NK-92 (cell line): ENCODE data around the gene ZNF576.
"Not testable (repeated sequence)": the region's sequence is repeated elsewhere in the genome, so short reads cannot be mapped to it uniquely, and the experiment has no call there.

Source experiments
- DNase-seq: peaks from one replicate; lab custom pipeline; 2025; ENCODE audit not compliant: unreplicated experiment; lab: John Stamatoyannopoulos, UW

Gene ZNF576

GRCh38 chr19:43623889-43624670, 27.7 kb downstream of the ZNF576 start:
- DNase-seq: no peak

GRCh38 chr19:43624933-43625332, 28.5 kb downstream of the ZNF576 start:
- no peak for DNase-seq

- no peak for DNase-seq
These were observed 29.7 kb downstream of the ZNF576 start for GRCh38 chr19:43625918-43626579.

GRCh38 chr19:43626838-43627237, 30.4 kb downstream of the ZNF576 start:
- DNase-seq: no peak

- no peak for DNase-seq
These were observed 32.4 kb downstream of the ZNF576 start for GRCh38 chr19:43628646-43629326.

DNA sequence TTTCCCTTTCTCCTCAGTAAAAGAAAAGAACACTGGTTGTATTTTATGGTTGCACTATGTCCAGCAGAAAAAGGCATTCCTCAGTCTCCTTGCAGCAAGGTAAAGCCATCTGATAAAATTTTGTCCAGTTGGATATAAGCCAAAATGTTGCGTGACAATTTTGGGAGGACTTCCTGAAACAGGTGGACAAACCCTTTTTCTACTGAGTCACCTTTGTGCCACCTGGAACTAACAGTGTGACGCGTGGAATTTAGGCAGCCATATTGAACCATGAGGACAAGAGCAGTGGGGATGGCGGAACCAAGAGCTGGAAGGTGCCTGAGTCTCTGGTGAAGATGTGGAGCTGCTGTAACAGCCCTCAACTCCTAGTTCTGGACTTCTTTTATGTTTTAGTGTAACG, 35.1 kb downstream of the ZNF576 start:
- DNase-seq: no peak

DNA sequence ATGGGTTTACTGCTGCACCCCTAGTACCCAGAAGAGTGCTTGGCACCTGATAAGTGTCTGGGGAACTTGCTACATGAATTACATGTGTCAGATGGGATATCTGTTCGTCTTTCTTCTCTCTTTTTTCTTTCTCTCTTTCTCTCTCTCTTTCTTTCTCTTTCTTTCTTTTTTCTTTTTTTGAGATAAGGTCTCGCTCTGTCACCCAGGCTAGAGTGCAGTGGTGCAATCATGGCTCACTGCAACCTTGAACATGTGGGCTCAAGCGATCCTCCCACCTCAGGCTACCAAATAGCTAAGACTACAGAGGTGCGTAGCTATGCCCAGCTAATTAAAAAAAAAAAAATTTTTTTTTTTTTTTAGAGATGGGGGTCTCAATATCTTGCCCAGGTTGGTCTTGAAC, 37.1 kb downstream of the ZNF576 start:
- DNase-seq: no peak

GRCh38 chr19:43634068-43634467, 37.7 kb downstream of the ZNF576 start:
- no peak for DNase-seq

DNA sequence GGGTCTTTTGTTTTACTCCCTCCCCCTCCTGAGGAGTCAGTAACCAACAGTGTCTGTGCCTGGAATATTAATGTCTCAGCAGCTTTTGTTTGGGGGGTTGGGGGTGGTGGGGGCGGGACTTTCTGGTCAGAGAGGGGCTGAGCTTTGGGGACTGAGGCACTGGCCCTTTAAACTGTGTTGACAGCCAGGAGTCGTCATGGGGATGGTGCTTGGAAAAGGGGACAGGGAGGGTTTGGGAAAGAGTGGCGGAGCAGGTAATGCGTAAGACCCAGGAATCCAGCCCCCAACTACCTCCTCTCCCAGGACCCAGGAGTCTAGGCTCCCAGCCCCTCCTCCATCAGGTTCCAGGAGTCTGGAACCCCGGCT, 38.1 kb downstream of the ZNF576 start:
- DNase-seq: no peak

GRCh38 chr19:43634872-43635560, 38.6 kb downstream of the ZNF576 start:
- no peak for DNase-seq

DNA sequence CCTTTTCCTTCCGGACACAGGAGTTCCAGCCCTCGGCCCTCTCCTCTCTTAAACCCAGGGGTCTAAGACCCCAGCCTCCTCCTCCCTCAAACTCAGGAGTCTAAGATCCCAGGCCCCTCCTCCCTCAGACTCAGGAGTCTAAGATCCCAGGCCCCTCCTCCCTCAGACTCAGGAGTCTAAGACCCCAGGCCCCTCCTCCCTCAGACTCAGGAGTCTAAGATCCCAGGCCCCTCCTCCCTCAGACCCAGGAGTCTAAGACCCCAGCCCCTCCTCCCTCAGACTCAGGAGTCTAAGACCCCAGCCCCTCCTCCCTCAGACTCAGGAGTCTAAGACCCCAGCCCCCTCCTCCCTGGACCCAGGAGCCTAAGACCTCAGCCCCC, 39.2 kb downstream of the ZNF576 start:
- DNase-seq: not testable (repeated sequence)

DNA sequence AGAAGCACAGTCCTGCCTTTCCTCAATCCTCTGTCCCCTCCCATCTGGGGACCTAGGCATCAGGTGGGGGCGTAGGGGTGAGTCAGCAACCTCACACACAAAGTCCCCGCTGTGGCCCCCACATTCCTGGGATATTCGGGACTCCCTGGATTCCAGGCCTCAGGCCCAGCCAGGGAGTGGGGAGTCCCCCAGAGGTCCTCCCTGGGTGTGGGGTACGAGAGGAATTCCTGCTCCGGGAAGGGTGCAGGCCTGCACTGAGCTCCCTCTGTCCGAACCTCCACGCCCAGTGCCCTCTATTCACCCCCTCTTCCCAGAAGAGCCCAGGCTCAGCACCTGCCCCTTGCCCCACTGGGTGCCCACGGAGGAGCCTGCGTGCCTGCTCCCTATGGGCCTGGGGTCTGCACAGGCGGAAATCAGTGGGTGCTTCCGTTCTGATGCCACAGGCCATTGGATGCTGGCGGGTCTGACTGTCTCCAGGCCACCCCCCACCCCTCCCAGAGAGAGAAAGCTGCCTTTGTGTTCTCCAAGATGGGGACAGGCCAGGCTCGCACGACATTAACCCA, 39.8 kb downstream of the ZNF576 start:
- no peak for DNase-seq

- DNase-seq: no peak
These were observed 42.0 kb downstream of the ZNF576 start for GRCh38 chr19:43638214-43638994.

GRCh38 chr19:43638995-43639518, 42.7 kb downstream of the ZNF576 start:
- DNase-seq: no peak

DNA sequence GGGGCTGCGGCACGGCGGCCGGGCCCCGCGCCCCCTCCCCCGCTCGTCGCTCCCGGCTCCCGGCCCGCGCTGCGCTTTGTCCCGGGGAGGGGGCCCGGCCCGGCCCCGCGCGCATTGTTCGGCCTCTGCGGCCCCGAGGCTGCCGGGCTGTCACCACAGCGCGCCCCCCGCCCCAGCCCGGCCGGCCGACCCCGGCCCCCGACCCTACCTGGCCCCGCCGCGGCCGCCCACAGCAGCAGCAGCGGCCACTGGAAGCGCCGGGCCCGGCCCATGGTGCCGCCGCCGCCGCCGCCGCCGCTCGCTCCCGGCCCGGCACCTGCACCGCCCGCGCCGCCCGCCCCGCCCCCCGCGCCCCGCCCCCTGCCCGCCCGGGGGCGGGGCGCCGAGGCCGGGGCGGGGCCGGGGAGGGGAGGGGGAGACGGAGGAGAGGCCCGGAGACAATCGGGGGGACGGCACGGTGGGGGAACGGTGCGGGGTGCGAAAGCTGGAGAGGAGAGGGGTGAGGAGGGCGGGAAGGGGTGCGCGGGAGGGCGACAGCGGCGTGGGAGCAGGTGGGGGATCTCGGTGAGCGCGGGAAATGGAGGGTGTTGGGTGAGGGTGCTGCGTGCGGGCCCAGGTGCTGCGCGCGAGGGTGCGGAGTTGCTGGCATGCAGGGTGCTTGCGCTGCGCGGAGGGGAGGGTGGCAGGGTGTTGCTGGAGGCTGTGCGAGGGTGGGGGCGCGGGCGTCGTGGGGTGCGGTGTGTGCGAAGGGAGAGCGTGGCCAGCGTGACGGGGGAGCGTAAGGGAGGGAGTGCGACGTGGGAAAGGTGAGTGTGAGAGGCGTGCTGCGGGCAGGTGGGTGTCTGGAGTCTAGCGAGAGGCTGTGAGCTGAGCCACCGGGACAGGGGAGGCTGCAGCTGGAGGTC, 43.4 kb downstream of the ZNF576 start, which contains the start of gene CADM4:
TSS of gene CADM4 (minus strand) at position 332 of the 905 bp plus-strand sequence. CDS start at position 272, 60 bp downstream.
- no peak for DNase-seq

- DNase-seq: no peak
These were observed 44.0 kb downstream of the ZNF576 start for GRCh38 chr19:43640424-43640757.

GRCh38 chr19:43641333-43641732, 44.9 kb downstream of the ZNF576 start:
- DNase-seq: no peak

GRCh38 chr19:43642531-43642930, 46.1 kb downstream of the ZNF576 start:
- DNase-seq: no peak

- no peak for DNase-seq
These were observed 46.9 kb downstream of the ZNF576 start for GRCh38 chr19:43643326-43643725.
